Suprapubic skin (tissue), 4 donors: ENCODE results near the gene SEMA4A.

Experiments used
- EP300 ChIP-seq: sonication (generic); formaldehyde crosslinking; IDR thresholded peaks from one replicate; pipeline ENCODE4 v1.6.1; 2017; ENCODE audit warnings: antibody characterized with exemption
- POLR2A ChIP-seq, 2 donors: fragments of 450-650 bp; IDR thresholded peaks; one replicate each; pipeline ENCODE4 v1.6.1; 2017; ENCODE audit warnings: antibody characterized with exemption in 2 of 2, mild to moderate bottlenecking in 2 of 2, moderate library complexity in 2 of 2
- POLR2AphosphoS5 ChIP-seq, 3 donors: sonication (generic); formaldehyde crosslinking; IDR thresholded peaks; one replicate each; pipeline ENCODE4 v1.6.1; 2017; ENCODE audit warnings: antibody characterized with exemption in 3 of 3
- TF ChIP-seq, protein P1 (sequence below), 2 donors: fragments of 200-600 bp in 1 of 2; fragments of 450-650 bp in 1 of 2; sonication (generic) in 1 of 2; IDR thresholded peaks; one replicate each; pipeline ENCODE4 v1.5.1; 2016 to 2019; ENCODE audit warnings: antibody characterized with exemption in 2 of 2, mild to moderate bottlenecking in 1 of 2, moderate library complexity in 1 of 2

DNA sequence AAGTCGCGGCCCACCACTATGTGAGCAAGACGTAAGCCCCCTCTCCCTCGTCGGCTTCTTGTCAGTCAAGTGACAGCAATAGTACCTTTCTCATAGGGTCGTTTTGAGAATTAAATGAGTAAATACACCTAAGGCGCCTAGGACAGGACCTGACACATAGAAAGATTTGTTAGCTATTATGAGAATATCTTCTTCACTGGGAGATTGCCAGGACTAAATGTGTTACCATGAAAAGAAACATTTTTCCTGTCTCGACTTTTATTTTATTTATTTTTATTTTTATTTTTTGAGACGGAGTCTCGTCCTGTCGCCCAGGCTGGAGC, 60.2 kb downstream of the SEMA4A start:
- TF ChIP-seq POLR2A (IDR thresholded peaks at IDR 0.05) (no peak), POLR2AphosphoS5 (IDR thresholded peaks at IDR 0.05) (no peak), EP300 (no peak)
- TF ChIP-seq, protein P1, sequence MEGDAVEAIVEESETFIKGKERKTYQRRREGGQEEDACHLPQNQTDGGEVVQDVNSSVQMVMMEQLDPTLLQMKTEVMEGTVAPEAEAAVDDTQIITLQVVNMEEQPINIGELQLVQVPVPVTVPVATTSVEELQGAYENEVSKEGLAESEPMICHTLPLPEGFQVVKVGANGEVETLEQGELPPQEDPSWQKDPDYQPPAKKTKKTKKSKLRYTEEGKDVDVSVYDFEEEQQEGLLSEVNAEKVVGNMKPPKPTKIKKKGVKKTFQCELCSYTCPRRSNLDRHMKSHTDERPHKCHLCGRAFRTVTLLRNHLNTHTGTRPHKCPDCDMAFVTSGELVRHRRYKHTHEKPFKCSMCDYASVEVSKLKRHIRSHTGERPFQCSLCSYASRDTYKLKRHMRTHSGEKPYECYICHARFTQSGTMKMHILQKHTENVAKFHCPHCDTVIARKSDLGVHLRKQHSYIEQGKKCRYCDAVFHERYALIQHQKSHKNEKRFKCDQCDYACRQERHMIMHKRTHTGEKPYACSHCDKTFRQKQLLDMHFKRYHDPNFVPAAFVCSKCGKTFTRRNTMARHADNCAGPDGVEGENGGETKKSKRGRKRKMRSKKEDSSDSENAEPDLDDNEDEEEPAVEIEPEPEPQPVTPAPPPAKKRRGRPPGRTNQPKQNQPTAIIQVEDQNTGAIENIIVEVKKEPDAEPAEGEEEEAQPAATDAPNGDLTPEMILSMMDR (IDR thresholded peaks at IDR 0.05) = no peak
